Measurements from ENCODE around the gene DIP2B.

Gene DIP2B

GRCh38 chr12:50778663-50779590, 274.1 kb downstream of the DIP2B start:
- FAIRE-seq = no peak

- no peak for FAIRE-seq
Measured at GRCh38 chr12:50780013-50780412, 275.2 kb downstream of the DIP2B start.

GRCh38 chr12:50784501-50784900, 279.7 kb downstream of the DIP2B start:
- no peak for FAIRE-seq

- no peak for FAIRE-seq
Measured at GRCh38 chr12:50785406-50786001, 280.7 kb downstream of the DIP2B start.

GRCh38 chr12:50786498-50787231, 281.9 kb downstream of the DIP2B start:
- no peak for FAIRE-seq

- FAIRE-seq = no peak
Measured at GRCh38 chr12:50787618-50788017, 282.8 kb downstream of the DIP2B start.

- FAIRE-seq = no peak
Measured at GRCh38 chr12:50788561-50788960, 283.8 kb downstream of the DIP2B start.

GRCh38 chr12:50790081-50790480, 285.3 kb downstream of the DIP2B start:
- no peak for FAIRE-seq
